COR-L47 (cell line): ENCODE data around the gene ODAD3.
"Not testable (repeated sequence)": the region's sequence is repeated elsewhere in the genome, so short reads cannot be mapped to it uniquely, and the experiment has no call there.

Experiments used
- DNase-seq: peaks from one replicate; lab custom pipeline; 2025; lab: John Stamatoyannopoulos, UW

ODAD3 gene

DNA sequence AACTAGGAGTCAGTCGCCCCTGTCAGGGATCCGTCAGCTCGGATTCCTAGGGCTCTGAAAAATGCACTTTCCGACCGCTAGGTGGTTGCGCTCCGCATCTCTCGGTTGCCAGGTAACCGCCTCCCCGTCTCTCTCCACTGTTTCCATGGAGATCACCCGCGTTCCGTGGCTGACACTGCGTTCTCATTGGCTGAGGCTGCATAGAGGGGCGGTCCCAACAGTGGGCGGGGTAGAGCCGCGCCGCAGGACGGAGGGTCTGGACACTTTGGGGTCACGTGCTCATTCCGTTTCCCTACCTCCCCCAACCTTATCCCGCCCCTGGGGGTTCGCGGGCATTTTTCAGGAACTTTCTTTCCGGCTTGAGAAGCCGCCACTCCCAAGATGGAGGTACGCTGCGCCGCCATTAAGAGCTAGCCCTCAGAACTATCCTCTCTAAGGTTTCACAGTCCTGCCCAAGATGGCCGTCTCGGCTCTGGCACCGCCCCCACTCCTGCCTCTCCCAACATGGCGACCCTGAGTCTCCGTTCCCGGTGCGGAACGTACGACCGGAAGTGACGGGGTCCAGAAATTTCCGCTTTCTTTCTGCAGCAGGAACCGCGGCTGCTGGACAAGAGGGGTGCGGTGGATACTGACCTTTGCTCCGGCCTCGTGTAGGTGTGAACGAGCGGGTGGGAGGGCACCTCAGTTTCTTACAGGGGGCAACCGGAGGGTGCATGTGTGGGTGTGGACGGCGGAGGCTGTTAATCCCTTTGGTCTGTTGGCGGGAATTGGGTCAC is at the start of gene ODAD3, which contains the start of gene PRKCSH:
Gene ODAD3 (minus strand): TSS at position 65 of the 776 bp plus-strand sequence. CDS start 105 bp downstream, outside the sequence.
Gene PRKCSH (plus strand): TSS at position 579 of the 776 bp plus-strand sequence. CDS start 483 bp downstream, outside the sequence.
- DNase-seq, result peak; percentile 100

GRCh38 chr19:11483366-11484111 is 48.6 kb upstream of the ODAD3 start:
- no peak for DNase-seq

- DNase-seq, result peak; percentile 85
These were observed 47.6 kb upstream of the ODAD3 start for GRCh38 chr19:11482384-11483050.

GRCh38 chr19:11481534-11482383 is 46.8 kb upstream of the ODAD3 start:
- peak; percentile 97 for DNase-seq

DNA sequence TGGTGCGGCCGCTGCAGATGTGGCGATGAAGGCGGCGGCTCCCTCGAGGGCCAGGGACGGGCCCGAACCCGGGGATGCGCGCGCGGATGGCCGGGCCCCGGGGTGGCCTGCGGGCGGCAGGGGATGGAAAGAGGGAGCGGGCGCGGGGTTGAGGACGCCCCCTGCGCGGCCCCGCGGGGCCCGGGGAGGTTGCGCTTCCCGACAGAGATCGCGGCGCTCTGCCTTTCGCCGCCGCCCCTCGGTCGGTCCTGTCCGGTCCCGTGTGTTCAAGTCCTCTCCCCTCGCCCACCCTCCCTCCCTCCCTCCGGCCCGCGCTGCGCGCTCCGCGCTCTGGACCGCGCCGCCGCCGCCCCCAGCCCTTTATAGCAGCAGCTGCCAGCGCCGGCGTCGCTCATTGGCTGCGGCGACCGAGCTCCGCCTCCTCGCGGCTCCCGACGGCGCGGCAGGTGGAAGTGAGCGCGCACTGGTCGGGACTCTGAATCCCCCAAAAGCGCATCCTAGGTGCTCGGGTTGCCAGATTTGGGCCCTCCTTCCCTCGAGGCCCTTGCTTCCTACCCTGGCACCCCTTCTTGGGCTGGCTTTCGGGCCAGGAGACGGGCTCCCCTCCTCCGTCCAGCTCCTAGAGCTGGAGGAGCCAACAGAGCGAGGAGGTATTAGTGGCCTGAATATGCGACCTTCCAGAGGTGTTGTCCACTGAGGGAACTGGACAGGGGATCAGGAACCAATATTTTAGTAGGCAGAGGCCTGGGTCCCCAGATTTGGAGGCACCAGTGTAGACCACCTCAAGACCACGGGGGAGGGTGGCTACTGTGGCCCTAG is 46.0 kb upstream of the ODAD3 start, which contains the start of gene ELAVL3:
Gene ELAVL3 (minus strand): TSS at position 332 of the 819 bp plus-strand sequence. CDS start 438 bp downstream, outside the sequence.
- peak; percentile 79 for DNase-seq

GRCh38 chr19:11479898-11480714 is 45.2 kb upstream of the ODAD3 start:
- DNase-seq, result peak; percentile 41

DNA sequence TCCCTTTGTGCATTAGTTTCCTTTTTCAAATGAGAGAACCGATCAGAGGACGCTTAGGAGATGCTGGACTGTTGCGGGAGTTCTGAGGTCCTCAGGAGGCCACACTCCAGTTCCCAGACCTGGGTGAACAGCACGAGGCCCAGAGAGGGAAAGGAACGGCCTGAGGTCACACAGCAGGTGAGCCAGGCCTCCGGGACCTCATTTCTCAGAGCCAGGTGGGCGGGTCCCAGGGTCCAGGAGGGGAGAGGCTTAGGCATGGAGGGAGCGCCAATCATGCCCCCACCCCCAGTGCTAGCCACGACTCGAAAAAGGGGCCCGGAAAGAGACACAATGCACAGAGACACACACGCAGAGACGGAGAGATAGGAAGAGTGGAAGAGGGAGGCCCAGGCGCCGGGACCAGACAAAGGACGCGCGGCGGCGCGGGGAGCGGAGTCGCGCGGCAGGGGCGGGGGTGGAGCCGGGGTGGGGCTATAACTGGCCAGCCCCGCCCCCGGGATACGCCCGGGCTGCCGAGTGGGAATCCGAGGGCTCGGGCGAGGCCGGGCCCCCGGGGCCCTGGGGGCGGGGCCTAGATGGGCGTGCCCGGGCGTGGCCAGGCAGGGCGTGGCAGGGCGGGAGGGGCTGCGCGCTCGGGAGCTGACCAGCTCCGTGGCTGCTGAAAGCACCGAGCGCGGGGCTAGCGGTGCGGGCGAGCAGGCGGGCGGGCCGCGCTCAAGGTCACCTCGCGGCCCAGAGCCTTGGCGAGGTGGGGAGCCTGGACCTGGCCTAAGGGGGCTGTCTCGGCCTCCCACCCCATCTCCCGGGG is 44.4 kb upstream of the ODAD3 start:
- peak; percentile 85 for DNase-seq

GRCh38 chr19:11478167-11479089 is 43.5 kb upstream of the ODAD3 start:
- no peak for DNase-seq

DNA sequence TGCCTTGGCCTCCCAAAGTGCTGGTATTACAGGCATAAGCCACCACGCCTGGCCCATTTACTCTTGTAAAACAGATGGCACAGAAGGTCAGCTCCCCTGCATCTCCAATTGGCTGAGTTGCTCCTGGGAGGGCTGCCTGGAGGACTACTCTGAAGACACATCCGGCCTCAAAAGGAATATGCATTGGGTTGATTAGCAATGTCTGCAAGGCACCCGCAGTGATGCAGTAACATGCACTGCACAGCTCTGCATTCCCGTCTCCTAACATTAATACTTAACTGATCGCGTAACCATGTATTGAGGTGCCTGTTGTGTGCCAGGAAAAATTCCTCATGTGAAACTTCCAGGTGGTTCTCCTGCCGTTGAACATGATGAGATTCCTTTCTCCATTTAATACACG is 40.9 kb upstream of the ODAD3 start:
- no peak for DNase-seq

DNA sequence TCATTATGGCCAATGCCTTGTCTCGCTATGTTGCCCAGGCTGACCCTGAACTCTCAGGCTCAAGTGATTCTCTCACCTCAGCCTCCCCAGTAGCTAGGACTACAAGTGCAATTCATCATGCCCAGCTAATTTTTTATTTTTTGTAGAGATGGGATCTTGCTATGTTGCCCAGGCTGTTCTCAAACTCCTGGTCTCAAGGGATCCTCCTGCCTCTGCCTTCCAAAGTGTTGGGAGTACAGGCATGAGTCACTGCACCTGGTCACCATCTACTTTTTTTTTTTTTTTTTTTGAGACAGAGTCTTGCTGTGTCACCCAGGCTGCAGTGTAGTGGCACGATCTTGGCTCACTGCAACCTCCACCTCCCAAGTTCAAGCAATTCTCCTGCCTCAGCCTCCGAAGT is 40.4 kb upstream of the ODAD3 start:
- not testable (repeated sequence) for DNase-seq

DNA sequence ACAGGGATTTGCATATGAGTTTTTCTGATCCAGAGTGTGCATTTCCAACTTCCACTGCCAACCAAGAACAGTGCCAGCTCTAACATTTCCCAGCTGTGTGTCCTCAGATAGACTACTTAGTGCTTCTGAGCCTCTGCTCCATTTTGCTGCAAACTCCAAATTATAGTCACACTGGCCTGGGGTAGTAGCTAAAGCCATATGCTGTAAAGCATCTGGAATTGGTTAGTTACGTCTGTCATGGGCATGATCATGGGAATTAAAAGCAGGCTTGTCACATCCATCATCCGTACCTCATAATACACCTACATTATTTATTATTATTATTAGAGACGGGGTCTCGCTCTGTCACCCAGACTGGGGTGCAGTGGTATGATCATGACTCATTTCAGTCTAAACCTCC is 38.8 kb upstream of the ODAD3 start:
- no peak for DNase-seq

- DNase-seq, result not testable (repeated sequence)
These were observed 33.4 kb upstream of the ODAD3 start for GRCh38 chr19:11468266-11468845.

GRCh38 chr19:11465600-11465999 is 30.7 kb upstream of the ODAD3 start:
- DNase-seq, result no peak

DNA sequence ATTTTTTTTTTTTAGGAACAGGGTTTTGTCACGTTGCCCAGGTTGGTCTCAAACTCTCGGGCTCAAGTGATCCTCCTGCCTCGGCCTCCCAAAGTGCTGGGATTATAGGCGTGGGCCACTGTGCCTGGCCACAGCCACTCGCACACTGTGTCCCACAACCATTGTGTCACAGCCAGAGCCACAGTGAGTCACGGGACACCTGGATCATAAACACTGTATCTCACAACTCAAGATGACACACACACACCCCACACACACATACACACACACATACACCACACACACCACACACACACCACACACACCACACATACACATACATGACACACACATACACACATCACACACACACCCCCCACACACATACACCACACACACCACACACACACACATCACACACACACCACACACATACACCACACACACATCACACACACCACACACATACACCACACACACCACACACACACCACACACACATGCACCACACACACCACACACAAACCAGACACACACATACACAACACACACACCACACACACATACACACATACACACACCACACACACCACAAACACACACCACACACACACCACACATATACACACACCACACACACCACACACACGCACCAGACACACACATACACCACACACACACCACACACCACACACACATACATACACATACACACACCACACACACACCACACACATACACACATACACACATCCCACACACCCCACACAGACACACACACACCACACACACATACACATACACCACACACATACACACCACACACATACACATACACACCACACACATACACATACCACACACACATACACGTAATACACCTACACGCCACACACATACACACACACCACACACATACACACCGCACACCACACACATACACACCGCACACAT is 29.7 kb upstream of the ODAD3 start:
- no peak for DNase-seq

DNA sequence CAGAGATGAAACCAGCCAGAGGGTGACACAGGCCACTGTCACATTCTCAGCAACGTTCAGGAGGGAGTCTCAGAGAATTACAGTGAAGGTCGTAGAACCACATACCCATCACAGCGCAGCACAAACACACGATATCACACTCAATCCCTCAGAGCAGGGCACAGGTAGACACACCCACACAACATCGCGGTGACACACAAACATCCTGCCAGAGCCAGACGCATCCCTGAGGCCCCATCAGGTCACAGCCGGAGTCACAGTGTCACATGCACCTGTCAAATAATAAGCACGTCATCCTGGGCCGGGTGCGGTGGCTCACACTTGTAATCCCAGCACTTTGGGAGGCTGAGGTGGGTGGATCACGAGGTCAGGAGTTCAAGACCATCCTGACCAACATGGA is 28.5 kb upstream of the ODAD3 start:
- no peak for DNase-seq

- DNase-seq, result no peak
These were observed 26.5 kb upstream of the ODAD3 start for GRCh38 chr19:11461453-11461852.
